HepG2 (cell line): ENCODE data around the gene GOSR1. TPM values are rescaled to one million over a fixed set of nuclear protein-coding genes. Genes with fewer than 3 reads are reported as not detected.

Experiments used
- ASH2L ChIP-seq: fragments of 300-600, 200-600 bp; sonication (generic); IDR thresholded peaks from 2 replicates; pipeline ENCODE4 v1.7.0; 2017; ENCODE audit warnings: low read depth, mild to moderate bottlenecking, moderate library complexity, mixed read lengths, low read length; ENCODE audit not compliant: insufficient read length
- DNMT3B ChIP-seq: conservative IDR thresholded peaks from 2 replicates; pipeline ENCODE4 v1.6.1; 2016; ENCODE audit warnings: missing biosample characterization, control low read depth
- ERF ChIP-seq: IDR thresholded peaks from 2 replicates; pipeline ENCODE4 v1.6.1; 2018; ENCODE audit warnings: missing biosample characterization, missing genetic modification reagents
- NR1H2 ChIP-seq: sonication (generic); formaldehyde crosslinking; IDR thresholded peaks from 2 replicates; pipeline ENCODE4 v1.8.1; 2022; ENCODE audit warnings: low read depth, missing genetic modification reagents, borderline replicate concordance
- NRL ChIP-seq: sonication (generic); formaldehyde crosslinking; IDR thresholded peaks from 2 replicates; pipeline ENCODE4 v1.5.0; 2020; ENCODE audit warnings: missing genetic modification reagents, mild to moderate bottlenecking, moderate library complexity, borderline replicate concordance
- POLR2AphosphoS5 ChIP-seq: IDR thresholded peaks from 2 replicates; pipeline ENCODE4 v1.6.1; 2012; ENCODE audit warnings: low read depth, low read length
- SMYD3 ChIP-seq: sonication (generic); formaldehyde crosslinking; IDR thresholded peaks from 2 replicates; pipeline ENCODE4 v1.8.1; 2023; ENCODE audit warnings: mild to moderate bottlenecking, missing genetic modification reagents
- STAT5B ChIP-seq: sonication (generic); formaldehyde crosslinking; IDR thresholded peaks from 2 replicates; pipeline ENCODE4 v1.4.0; 2020; ENCODE audit warnings: missing genetic modification reagents
- ZNF160 ChIP-seq: sonication (generic); formaldehyde crosslinking; IDR thresholded peaks from 2 replicates; pipeline ENCODE4 v1.8.0; 2022; ENCODE audit warnings: mild to moderate bottlenecking, inconsistent platforms, missing genetic modification reagents
- ZNF256 ChIP-seq: sonication (generic); formaldehyde crosslinking; conservative IDR thresholded peaks from 2 replicates; pipeline ENCODE4 v1.4.0; 2020; ENCODE audit warnings: missing genetic modification reagents
- ZNF775 ChIP-seq: sonication (generic); formaldehyde crosslinking; IDR thresholded peaks from 2 replicates; pipeline ENCODE4 v1.4.0; 2020; ENCODE audit warnings: missing genetic modification reagents, mild to moderate bottlenecking, moderate library complexity, borderline replicate concordance
- ZSCAN12 ChIP-seq: sonication (generic); formaldehyde crosslinking; IDR thresholded peaks from 2 replicates; pipeline ENCODE4 v1.9.0; 2021; ENCODE audit warnings: mild to moderate bottlenecking, missing genetic modification reagents
- polyA plus RNA-seq, 8 experiments: library from polyadenylated mRNA; depleted of rRNA in 3 of 8; stranded (reverse) in 7 of 8; unstranded in 1 of 8; fragments of >200 nt; fragmentation: Illumina TruSeq in 4 of 8; extraction: Trizol in 4 of 8; gene quantifications; 2 replicates each; pipeline versions ENCODE4 v1.2.1 to v1.2.3, GENCODE V29; 2011 to 2016; ENCODE audit warnings: low read depth in 4 of 8, missing spikeins in 1 of 8, mixed read lengths in 1 of 8; ENCODE audit not compliant: insufficient read depth in 1 of 8
- total RNA-seq, 5 experiments: library from RNA; depleted of rRNA; stranded (reverse); fragments of >200 nt; fragmentation: Illumina TruSeq; extraction: Trizol; gene quantifications; 2 replicates each; pipeline ENCODE4 v1.2.3, GENCODE V29; 2016; ENCODE audit warnings: low read depth in 1 of 5
- TF ChIP-seq, protein P1 (sequence below): sonication (generic); formaldehyde crosslinking; IDR thresholded peaks from 2 replicates; pipeline ENCODE4 v1.4.0; 2020; ENCODE audit warnings: missing genetic modification reagents
- TF ChIP-seq, protein P2 (sequence below): sonication (generic); formaldehyde crosslinking; IDR thresholded peaks from 2 replicates; pipeline ENCODE4 v1.5.1; 2020; ENCODE audit warnings: mild to moderate bottlenecking, missing genetic modification reagents, moderate library complexity
- TF ChIP-seq, protein P3 (sequence below): fragments of 450-650 bp; IDR thresholded peaks from 2 replicates; pipeline ENCODE4 v1.6.1; 2016
- TF ChIP-seq, protein P4 (sequence below): sonication (generic); formaldehyde crosslinking; IDR thresholded peaks from 2 replicates; pipeline ENCODE4 v1.4.0; 2020; ENCODE audit warnings: mild to moderate bottlenecking, missing genetic modification reagents

GOSR1 gene
- total and polyA plus RNA-seq, 2 of the 13 experiments (the other 11 are each of a cell fraction or from before 2014, with no cell fraction given), result 15.8 to 37.0 TPM

DNA sequence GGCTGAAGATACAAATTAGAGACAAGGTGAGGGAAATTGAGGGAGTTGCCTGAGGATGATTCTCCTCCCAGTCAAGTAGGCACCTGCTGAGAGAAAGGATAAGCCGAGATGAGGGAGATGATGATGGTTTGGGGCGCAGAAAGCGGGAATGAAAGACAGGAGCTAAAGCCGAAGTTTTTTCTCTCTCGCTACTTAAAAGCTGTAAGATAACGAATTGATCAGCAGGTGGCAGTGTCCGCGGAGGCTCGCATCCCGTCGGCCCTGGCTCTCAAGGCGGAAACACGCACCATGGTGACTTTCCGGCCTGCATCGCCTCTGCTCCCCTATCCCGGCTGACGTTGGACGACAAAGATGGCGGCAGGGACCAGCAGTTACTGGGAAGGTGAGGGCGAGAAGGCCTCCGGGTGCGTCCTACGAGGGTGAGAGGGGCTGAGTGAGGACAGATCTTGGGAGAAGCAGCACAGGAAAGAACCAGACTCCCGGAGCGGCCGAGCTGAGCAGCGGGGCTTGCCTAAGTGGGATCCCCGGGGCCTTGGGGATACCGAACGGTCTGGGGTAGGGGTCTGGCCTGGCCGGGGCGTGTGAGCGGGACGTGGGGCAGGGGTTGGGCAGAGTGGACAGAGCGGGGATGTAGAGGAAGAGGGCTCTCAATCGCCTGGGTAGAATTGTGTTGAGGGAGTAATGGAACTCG lies at the start of gene GOSR1 (continued):
- TF ChIP-seq, protein P1, sequence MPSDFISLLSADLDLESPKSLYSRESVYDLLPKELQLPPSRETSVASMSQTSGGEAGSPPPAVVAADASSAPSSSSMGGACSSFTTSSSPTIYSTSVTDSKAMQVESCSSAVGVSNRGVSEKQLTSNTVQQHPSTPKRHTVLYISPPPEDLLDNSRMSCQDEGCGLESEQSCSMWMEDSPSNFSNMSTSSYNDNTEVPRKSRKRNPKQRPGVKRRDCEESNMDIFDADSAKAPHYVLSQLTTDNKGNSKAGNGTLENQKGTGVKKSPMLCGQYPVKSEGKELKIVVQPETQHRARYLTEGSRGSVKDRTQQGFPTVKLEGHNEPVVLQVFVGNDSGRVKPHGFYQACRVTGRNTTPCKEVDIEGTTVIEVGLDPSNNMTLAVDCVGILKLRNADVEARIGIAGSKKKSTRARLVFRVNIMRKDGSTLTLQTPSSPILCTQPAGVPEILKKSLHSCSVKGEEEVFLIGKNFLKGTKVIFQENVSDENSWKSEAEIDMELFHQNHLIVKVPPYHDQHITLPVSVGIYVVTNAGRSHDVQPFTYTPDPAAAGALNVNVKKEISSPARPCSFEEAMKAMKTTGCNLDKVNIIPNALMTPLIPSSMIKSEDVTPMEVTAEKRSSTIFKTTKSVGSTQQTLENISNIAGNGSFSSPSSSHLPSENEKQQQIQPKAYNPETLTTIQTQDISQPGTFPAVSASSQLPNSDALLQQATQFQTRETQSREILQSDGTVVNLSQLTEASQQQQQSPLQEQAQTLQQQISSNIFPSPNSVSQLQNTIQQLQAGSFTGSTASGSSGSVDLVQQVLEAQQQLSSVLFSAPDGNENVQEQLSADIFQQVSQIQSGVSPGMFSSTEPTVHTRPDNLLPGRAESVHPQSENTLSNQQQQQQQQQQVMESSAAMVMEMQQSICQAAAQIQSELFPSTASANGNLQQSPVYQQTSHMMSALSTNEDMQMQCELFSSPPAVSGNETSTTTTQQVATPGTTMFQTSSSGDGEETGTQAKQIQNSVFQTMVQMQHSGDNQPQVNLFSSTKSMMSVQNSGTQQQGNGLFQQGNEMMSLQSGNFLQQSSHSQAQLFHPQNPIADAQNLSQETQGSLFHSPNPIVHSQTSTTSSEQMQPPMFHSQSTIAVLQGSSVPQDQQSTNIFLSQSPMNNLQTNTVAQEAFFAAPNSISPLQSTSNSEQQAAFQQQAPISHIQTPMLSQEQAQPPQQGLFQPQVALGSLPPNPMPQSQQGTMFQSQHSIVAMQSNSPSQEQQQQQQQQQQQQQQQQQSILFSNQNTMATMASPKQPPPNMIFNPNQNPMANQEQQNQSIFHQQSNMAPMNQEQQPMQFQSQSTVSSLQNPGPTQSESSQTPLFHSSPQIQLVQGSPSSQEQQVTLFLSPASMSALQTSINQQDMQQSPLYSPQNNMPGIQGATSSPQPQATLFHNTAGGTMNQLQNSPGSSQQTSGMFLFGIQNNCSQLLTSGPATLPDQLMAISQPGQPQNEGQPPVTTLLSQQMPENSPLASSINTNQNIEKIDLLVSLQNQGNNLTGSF (CRISPR knock-in tag), result peak; percentile 85; the same call in 1 of the 2 replicates
- TF ChIP-seq ZNF775 (CRISPR knock-in tag) (no peak), NRL (peak; percentile 86), POLR2AphosphoS5 (peak; percentile 97), DNMT3B (CRISPR knock-in tag) (peak; percentile 96), ASH2L (peak; percentile 93), NR1H2 (no peak), ERF (CRISPR knock-in tag) (peak; percentile 96), SMYD3 (CRISPR knock-in tag) (0 out of 2 replicates have a peak, but pooled peaks have one; percentile 27), STAT5B (CRISPR knock-in tag) (no peak), ZSCAN12 (CRISPR knock-in tag) (no peak), ZNF256 (CRISPR knock-in tag) (0 out of 2 replicates have a peak, but pooled peaks have one; percentile 60), ZNF160 (peak; percentile 92)
- TF ChIP-seq, protein P2, sequence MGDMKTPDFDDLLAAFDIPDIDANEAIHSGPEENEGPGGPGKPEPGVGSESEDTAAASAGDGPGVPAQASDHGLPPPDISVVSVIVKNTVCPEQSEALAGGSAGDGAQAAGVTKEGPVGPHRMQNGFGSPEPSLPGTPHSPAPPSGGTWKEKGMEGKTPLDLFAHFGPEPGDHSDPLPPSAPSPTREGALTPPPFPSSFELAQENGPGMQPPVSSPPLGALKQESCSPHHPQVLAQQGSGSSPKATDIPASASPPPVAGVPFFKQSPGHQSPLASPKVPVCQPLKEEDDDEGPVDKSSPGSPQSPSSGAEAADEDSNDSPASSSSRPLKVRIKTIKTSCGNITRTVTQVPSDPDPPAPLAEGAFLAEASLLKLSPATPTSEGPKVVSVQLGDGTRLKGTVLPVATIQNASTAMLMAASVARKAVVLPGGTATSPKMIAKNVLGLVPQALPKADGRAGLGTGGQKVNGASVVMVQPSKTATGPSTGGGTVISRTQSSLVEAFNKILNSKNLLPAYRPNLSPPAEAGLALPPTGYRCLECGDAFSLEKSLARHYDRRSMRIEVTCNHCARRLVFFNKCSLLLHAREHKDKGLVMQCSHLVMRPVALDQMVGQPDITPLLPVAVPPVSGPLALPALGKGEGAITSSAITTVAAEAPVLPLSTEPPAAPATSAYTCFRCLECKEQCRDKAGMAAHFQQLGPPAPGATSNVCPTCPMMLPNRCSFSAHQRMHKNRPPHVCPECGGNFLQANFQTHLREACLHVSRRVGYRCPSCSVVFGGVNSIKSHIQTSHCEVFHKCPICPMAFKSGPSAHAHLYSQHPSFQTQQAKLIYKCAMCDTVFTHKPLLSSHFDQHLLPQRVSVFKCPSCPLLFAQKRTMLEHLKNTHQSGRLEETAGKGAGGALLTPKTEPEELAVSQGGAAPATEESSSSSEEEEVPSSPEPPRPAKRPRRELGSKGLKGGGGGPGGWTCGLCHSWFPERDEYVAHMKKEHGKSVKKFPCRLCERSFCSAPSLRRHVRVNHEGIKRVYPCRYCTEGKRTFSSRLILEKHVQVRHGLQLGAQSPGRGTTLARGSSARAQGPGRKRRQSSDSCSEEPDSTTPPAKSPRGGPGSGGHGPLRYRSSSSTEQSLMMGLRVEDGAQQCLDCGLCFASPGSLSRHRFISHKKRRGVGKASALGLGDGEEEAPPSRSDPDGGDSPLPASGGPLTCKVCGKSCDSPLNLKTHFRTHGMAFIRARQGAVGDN (CRISPR knock-in tag), result peak; percentile 94
- TF ChIP-seq, protein P3, sequence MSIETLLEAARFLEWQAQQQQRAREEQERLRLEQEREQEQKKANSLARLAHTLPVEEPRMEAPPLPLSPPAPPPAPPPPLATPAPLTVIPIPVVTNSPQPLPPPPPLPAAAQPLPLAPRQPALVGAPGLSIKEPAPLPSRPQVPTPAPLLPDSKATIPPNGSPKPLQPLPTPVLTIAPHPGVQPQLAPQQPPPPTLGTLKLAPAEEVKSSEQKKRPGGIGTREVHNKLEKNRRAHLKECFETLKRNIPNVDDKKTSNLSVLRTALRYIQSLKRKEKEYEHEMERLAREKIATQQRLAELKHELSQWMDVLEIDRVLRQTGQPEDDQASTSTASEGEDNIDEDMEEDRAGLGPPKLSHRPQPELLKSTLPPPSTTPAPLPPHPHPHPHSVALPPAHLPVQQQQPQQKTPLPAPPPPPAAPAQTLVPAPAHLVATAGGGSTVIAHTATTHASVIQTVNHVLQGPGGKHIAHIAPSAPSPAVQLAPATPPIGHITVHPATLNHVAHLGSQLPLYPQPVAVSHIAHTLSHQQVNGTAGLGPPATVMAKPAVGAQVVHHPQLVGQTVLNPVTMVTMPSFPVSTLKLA, result no peak
- TF ChIP-seq, protein P4, sequence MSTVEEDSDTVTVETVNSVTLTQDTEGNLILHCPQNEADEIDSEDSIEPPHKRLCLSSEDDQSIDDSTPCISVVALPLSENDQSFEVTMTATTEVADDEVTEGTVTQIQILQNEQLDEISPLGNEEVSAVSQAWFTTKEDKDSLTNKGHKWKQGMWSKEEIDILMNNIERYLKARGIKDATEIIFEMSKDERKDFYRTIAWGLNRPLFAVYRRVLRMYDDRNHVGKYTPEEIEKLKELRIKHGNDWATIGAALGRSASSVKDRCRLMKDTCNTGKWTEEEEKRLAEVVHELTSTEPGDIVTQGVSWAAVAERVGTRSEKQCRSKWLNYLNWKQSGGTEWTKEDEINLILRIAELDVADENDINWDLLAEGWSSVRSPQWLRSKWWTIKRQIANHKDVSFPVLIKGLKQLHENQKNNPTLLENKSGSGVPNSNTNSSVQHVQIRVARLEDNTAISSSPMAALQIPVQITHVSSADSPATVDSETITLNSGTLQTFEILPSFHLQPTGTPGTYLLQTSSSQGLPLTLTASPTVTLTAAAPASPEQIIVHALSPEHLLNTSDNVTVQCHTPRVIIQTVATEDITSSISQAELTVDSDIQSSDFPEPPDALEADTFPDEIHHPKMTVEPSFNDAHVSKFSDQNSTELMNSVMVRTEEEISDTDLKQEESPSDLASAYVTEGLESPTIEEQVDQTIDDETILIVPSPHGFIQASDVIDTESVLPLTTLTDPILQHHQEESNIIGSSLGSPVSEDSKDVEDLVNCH (CRISPR knock-in tag), result no peak
